HG03457 (cell line): ENCODE results near the gene CDK3.

Source experiments
- ATAC-seq: cut with Tn5 transposase; IDR thresholded peaks from one replicate; pipeline ENCODE4 v1.9.1; 2021; ENCODE audit warnings: moderate number of reproducible peaks; ENCODE audit not compliant: unreplicated experiment

CDK3 gene

GRCh38 chr17:76013377-76013932, 12.8 kb downstream of the CDK3 start:
- no peak for ATAC-seq

- no peak for ATAC-seq
Observed at GRCh38 chr17:76014100-76014924, 13.7 kb downstream of the CDK3 start.

- no peak for ATAC-seq
Observed at GRCh38 chr17:76014925-76015261, 14.2 kb downstream of the CDK3 start.

DNA sequence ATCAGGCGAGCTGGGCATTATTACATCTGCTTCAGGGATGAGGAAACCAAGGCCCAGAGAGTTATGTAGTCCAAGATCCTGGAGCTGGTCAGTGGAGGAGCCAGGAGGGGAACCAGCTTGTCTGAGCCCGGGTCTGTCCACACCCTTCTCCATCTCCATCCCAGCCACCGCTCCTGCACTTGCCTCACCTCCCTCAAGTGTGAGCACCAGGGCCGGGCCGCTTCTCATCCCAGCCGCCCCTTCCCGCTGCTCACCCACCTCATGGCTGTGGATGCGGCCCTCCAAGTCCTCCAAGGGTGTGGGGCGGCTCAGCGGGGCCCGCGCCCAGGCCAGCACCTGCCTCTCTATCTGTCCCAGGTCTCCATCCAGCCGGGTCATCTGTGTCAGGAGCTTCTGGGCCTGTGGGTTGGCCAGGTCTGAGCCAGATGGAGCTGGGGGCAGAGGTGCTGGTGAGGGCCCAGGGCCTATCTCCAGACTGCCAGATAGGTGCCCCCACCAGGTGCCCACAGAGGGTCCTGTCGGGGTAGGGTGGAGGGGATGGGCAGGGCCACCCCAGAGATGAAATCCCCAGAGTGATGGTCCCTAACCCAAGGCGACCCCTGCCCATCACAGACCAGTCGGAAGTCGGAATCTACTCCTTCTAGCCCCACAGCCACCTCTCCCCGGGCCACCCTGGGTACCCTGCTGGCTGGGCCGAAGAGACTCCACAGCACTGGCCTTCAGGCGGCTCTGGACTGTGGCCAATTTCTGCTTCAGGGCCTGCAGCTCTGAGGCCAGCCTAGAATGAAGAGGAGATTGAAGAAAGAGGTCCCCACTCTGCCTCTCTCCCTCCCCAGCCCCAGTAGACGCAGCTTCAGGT, 17.1 kb downstream of the CDK3 start:
- ATAC-seq, result no peak

- ATAC-seq, result no peak
Observed at GRCh38 chr17:76018340-76018680, 17.7 kb downstream of the CDK3 start.

GRCh38 chr17:76018801-76019200, 18.1 kb downstream of the CDK3 start:
- no peak for ATAC-seq

DNA sequence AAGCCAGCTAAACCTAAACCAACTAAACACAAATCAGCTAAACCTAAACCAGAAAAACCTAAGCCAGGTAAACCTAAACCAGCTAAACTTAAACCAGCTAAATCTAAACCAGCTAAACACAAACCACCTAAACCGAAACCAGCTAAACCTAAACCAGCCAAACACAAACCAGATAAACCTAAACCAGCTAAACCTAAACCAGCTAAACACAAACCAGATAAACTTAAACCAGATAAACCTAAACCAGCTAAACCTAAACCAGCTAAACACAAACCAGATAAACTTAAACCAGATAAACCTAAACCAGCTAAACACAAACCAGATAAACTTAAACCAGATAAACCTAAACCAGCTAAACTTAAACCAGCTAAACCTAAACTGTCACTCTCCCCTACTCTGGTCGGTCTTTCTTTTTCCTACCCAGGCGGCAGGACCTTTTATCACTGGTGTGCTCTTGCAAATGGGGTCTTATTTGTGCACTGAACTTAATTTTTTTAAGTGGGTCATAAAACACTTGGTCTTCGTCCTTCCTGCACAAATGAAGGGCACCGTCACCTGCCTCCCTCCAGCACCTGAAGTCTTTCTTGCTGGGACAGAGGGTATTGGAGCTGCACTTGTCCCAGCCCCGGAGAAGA, 19.3 kb downstream of the CDK3 start:
- ATAC-seq, result no peak

- ATAC-seq, result no peak
Observed at GRCh38 chr17:76022285-76022684, 21.6 kb downstream of the CDK3 start.

DNA sequence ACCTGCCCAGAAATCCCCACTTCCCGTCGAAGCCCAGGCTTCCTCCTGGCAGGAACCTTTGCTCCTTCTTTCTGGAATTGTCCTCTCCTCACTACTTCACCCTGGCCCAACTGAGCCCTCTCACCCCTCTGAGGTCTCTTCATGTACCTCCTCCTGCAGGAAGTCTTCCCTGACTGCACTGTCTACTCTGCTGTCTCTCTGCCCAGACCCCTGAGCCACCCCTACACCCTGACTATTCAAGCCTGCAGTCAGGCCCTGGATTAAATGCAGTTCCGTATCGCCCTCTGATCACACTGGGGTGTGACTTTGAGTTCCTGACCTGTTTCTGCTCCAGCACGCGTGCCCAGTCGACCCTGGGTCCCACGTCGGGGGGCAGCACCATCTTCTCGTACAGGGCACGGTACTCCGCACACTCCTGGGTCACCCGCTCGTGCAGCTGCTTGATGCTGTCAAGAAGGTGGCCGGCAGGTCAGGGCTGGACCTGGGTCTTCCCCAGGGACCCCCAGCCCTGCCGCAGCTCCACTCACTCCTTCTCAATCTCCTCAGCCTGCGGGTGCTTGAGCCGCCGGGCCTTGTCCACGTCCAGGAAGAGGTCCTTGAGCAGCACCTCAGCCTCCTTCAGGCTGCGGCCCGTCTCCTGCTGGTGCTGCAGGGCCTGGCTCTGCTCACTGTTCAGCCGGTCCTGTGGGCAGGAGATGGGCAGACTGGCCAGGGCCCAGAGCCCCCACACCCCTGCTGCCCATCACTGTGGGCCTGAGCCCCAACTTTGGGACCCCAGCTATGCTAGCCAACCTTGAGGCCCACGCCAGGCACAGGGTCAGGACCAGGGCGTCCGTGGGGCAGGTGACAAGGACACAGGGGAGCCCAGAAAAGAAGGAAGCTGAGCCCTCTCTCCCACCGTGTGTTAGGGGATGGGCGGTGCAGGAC, 22.6 kb downstream of the CDK3 start:
- no peak for ATAC-seq

GRCh38 chr17:76023900-76024237, 23.2 kb downstream of the CDK3 start:
- no peak for ATAC-seq

GRCh38 chr17:76024353-76024752, 23.7 kb downstream of the CDK3 start:
- no peak for ATAC-seq

DNA sequence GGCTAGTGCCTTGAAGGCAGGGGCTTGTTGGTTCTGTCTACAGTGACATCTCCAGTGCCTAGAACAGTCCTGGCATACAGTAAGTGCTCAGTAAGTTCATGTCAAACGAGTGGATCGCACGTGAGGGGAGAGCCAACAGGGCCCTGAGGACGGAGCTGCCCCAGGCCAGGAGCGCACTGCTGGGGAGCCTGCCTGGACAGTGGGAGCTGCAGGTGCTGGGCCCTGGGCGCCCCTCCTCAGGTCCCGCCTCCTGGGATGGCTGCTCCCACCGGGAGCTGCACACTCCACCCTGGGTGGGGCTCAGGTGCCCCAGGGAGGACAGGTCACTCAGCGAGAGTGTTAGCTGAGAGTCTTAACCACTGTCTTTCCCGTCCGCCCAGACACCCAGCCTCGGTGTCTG, 24.6 kb downstream of the CDK3 start:
- no peak for ATAC-seq

DNA sequence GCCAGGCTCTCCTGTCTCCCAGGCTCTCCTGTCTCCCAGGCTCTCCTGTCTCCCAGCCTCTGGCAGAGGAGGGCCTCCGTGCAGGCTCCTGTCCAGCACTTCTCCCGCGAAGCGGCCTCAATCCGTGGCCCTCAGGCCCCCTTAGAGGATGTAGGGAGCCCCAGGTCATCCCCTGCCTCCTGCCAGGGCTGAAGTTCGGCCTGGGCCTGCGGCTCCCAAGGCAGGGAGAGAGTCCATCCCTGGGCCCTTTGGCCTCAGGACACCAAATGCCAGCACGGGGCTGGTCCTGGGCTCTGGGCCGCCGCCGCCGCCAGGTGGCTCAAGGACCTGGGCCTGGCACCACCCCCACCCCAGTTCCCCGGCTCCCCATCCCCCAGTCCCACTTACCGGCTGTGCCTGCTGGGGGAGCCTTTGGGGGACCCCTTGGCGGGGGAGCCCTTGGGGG, 26.1 kb downstream of the CDK3 start:
- no peak for ATAC-seq

- no peak for ATAC-seq
Observed at GRCh38 chr17:76027159-76027839, 26.6 kb downstream of the CDK3 start, which contains the start of gene EVPL. EVPL (minus strand) TSS chr17:76027306; CDS start chr17:76027198, 108 bp downstream.

DNA sequence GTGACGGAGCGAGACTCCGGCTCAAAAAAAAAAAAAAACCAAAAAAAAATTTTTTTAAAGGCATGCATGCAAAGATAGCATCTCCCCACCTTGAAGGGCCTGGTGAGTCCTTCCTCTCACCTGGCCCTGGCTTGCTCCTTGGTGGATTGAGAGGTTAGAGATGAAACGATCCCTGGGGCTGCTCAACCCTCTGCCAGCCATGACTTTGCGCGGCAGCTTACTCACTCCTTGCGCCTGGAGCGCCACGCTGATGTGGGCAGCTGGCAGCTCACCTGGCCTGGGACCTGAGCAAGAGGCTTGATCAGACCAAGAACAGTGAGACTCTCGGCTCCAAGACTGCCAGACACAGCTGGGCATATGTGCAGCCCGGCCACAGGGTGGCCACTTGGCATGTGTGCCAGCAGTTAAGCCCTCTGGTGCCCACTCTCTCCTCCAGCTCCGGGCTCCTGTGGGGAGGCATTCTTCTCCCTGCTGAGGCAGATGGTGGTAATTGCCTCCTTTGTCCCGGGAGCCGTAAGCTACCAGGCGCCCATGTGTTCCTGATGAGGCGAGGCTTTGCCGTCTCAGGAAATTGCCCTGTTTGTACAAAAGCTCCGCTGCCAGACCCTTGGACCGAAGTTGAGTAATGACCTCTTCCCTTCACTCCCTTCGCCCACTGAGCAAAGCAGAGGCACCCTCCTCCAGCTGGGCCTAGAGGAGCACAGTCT, 31.6 kb downstream of the CDK3 start:
- no peak for ATAC-seq

- ATAC-seq, result no peak
Observed at GRCh38 chr17:76032780-76033108, 32.1 kb downstream of the CDK3 start.

- no peak for ATAC-seq
Observed at GRCh38 chr17:76033139-76033538, 32.5 kb downstream of the CDK3 start.

GRCh38 chr17:76034428-76035350, 34.0 kb downstream of the CDK3 start:
- ATAC-seq, result no peak
